LNCaP clone FGC (cell line): ENCODE measurements around the gene CSTPP1.

Source experiments
- DNase-seq: peaks from one replicate; pipeline ENCODE4 v3.0.0-alpha.2; 2011; ENCODE audit warnings: low read depth
- H3K4me3 ChIP-seq: 2 replicates; pipeline ENCODE4 v1.5.1; 2011; ENCODE audit warnings: mild to moderate bottlenecking, low read depth, low read length, control low read depth
- CTCF ChIP-seq: IDR thresholded peaks from 2 replicates; pipeline ENCODE4 v1.5.1; 2012; ENCODE audit warnings: mild to moderate bottlenecking; ENCODE audit not compliant: control insufficient read depth, insufficient read depth; ENCODE audit errors: extremely low read depth

The CSTPP1 gene

GRCh38 chr11:46899501-46900025, 37.0 kb upstream of the CSTPP1 start:
- no peak for DNase-seq
- H3K4me3 ChIP-seq: no peak overlapping the region
- no peak for TF ChIP-seq CTCF

- TF ChIP-seq CTCF: no peak
- H3K4me3 ChIP-seq: no peak overlapping the region
- DNase-seq: no peak
These were observed 36.3 kb upstream of the CSTPP1 start for GRCh38 chr11:46900091-46900746.

GRCh38 chr11:46901156-46901555, 35.4 kb upstream of the CSTPP1 start:
- no peak overlapping the region for H3K4me3 ChIP-seq
- TF ChIP-seq CTCF: no peak
- DNase-seq: no peak

- no peak for DNase-seq
- TF ChIP-seq CTCF: no peak
- no peak overlapping the region for H3K4me3 ChIP-seq
These were observed 33.9 kb upstream of the CSTPP1 start for GRCh38 chr11:46902694-46903093.

GRCh38 chr11:46903846-46904245, 32.7 kb upstream of the CSTPP1 start:
- TF ChIP-seq CTCF: no peak
- DNase-seq: no peak
- no peak overlapping the region for H3K4me3 ChIP-seq

DNA sequence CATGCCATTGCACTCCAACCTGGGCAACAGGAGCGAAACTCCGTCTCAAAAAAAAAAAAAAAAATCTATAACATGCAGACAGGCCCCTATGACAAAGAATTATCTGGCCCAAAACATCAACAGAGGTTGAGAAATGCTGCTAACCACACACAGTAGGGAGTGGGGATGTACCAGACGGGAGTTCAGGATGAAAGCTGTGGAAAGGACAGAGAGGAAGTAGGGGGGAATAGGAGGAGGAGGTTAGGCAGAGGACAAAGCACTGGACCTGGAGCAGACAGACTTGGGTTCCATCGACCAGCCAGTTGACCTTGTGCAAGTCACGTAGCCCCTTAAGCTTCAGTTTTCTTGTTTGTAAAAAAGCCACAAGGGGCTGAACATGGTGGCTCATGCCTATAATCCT, 30.8 kb upstream of the CSTPP1 start:
- no peak for TF ChIP-seq CTCF
- H3K4me3 ChIP-seq: no peak overlapping the region
- DNase-seq: no peak

DNA sequence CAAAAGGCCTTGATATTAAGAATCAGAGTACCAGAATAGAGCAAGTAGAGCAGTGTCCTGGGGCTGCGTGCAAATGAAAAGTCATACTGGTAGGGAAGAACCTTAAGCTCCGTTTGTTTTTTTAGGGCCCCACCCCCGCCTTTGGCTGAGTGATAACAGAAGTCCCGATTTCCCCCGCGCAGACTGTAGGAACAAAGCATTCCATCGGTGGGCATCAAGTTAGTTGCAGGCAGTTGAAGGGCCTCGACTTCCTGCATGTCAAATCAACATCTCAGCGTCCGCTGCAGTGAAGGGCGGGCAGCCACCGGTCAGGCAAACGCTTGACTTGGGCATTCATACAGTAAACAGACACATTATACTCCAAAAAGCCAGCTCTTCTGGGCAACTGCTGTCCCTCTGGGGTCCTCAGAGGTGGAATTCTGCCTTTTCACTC, 29.9 kb upstream of the CSTPP1 start:
- TF ChIP-seq CTCF: no peak
- DNase-seq: no peak
- no peak overlapping the region for H3K4me3 ChIP-seq
